ENCODE results near the gene DOCK3.

DNA sequence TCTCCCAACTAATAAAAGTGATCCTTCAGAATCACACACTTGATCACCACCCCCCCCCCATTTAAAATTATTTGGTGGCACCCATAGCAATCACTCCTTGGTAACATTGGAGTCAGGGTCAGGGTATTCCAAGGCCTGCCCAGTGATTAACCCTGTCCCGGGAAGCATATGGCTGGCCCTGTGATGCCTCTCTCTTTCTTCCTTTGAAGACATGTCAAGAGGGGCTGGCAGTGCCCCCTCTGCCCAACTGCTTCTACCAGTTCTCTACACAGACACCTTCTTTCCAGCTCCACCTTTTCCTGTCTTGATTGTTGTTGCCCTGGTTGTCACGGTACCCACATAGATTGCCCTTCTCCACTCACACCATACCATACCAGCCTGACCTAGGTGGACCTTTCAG, 679.4 kb downstream of the DOCK3 start:
- TF ChIP-seq MAZ (IDR thresholded peaks at IDR 0.05; ENCODE audit: borderline replicate concordance, low read depth, low read length) (no peak), GATA3 (IDR thresholded peaks at IDR 0.05; ENCODE audit: borderline replicate concordance) (no peak), POLR2A (IDR thresholded peaks at IDR 0.05; ENCODE audit: low read length) (no peak), RARB (CRISPR knock-in tag; IDR thresholded peaks at IDR 0.05) (no peak), RAD21 (conservative IDR thresholded peaks at IDR 0.05 in 1 of 2, IDR thresholded peaks at IDR 0.05 in 1 of 2) (no peak), FOSL2 (IDR thresholded peaks at IDR 0.05) (no peak), FOSL2 (CRISPR knock-in tag; IDR thresholded peaks at IDR 0.05) (no peak), MYC (IDR thresholded peaks at IDR 0.05; ENCODE audit: borderline replicate concordance, low read length) (no peak), ZNF302 (CRISPR knock-in tag; IDR thresholded peaks at IDR 0.05) (no peak)
- TF ChIP-seq, protein P1, sequence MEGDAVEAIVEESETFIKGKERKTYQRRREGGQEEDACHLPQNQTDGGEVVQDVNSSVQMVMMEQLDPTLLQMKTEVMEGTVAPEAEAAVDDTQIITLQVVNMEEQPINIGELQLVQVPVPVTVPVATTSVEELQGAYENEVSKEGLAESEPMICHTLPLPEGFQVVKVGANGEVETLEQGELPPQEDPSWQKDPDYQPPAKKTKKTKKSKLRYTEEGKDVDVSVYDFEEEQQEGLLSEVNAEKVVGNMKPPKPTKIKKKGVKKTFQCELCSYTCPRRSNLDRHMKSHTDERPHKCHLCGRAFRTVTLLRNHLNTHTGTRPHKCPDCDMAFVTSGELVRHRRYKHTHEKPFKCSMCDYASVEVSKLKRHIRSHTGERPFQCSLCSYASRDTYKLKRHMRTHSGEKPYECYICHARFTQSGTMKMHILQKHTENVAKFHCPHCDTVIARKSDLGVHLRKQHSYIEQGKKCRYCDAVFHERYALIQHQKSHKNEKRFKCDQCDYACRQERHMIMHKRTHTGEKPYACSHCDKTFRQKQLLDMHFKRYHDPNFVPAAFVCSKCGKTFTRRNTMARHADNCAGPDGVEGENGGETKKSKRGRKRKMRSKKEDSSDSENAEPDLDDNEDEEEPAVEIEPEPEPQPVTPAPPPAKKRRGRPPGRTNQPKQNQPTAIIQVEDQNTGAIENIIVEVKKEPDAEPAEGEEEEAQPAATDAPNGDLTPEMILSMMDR (IDR thresholded peaks at IDR 0.05), result no peak
- TF ChIP-seq, protein P2, sequence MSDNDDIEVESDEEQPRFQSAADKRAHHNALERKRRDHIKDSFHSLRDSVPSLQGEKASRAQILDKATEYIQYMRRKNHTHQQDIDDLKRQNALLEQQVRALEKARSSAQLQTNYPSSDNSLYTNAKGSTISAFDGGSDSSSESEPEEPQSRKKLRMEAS (IDR thresholded peaks at IDR 0.05), result no peak
- TF ChIP-seq, protein P3, sequence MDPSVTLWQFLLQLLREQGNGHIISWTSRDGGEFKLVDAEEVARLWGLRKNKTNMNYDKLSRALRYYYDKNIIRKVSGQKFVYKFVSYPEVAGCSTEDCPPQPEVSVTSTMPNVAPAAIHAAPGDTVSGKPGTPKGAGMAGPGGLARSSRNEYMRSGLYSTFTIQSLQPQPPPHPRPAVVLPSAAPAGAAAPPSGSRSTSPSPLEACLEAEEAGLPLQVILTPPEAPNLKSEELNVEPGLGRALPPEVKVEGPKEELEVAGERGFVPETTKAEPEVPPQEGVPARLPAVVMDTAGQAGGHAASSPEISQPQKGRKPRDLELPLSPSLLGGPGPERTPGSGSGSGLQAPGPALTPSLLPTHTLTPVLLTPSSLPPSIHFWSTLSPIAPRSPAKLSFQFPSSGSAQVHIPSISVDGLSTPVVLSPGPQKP (IDR thresholded peaks at IDR 0.05; ENCODE audit: low read depth, low read length), result no peak
- TF ChIP-seq, protein P4, sequence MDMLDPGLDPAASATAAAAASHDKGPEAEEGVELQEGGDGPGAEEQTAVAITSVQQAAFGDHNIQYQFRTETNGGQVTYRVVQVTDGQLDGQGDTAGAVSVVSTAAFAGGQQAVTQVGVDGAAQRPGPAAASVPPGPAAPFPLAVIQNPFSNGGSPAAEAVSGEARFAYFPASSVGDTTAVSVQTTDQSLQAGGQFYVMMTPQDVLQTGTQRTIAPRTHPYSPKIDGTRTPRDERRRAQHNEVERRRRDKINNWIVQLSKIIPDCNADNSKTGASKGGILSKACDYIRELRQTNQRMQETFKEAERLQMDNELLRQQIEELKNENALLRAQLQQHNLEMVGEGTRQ (IDR thresholded peaks at IDR 0.05), result no peak

Measured in A549 (cell line).